GM21360 (cell line): ENCODE data around the gene INHBE.
"Not testable (repeated sequence)": the region's sequence is repeated elsewhere in the genome, so short reads cannot be mapped to it uniquely, and the experiment has no call there.

Experiments used
- ATAC-seq: cut with Tn5 transposase; IDR thresholded peaks from one replicate; pipeline ENCODE4 v1.9.1; 2021; ENCODE audit warnings: mild to moderate bottlenecking, moderate library complexity; ENCODE audit not compliant: unreplicated experiment

Gene INHBE

DNA sequence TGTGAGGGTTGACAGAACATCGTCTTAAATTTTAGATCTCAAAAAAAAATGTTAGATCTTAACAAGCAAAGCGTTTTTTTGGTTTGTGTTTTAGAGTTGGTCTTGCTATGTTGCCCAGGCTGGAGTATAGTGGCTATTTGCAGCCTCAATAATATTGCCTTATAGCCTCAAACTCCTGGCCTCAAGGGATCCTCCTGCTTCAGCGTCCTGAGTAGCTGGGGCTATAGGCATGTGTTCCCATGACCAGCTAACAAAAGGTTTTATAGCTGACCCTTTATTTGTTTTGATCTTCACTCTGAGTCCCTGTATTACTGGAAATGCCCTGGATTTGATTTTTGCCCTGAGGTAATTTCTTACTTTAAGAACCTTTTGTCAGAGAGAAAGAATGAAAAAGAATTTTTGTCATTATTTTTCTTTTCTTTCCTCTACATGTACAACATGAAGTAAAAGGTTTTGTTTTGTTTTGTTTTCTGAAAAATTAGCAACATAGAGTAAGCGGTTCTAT, 15.3 kb upstream of the INHBE start:
- ATAC-seq, result no peak

DNA sequence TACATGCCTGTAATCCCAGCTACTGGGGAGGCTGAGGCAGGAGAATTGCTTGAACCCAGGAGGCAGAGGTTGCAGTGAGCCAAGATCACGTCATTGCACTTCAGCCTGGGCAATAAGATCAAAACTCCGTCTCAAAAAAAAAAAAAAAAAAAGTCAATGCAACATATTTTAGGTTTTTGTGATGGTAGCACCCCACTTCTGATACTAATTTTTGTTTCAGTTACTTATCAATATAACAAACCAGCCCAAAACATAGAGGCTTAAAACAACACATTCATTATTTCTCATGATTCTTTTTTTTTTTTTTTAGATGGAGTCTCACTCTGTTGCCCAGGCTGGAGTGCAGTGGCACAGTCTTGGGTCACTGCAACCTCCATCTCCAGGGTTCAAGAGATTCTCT, 13.7 kb upstream of the INHBE start:
- ATAC-seq, result not testable (repeated sequence)

DNA sequence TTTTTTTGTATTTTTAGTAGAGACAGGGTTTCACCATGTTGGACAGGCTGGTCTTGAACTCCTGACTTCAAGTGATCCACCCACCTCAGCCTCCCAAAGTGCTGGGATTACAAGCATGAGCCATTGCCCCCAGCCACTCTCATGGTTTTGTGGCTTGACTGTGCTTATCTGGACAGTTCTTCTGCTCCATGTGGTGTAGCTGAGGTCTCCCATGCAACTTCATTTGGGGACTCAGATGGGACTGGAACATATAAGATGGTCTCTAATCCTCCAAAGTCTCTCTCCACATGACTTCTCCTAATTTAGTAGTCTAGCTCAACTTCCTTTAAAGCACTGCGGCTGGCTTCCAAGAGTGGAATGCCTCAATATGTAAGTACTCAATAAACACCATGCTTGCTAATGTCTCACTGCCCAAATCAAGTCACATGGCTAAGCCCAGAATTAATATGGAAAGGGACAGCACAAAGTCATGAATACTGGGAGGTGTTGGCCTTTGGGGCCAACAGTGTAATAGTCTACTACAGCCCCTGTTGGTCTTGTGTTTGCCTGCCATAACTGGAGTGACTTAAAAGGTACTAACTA, 13.2 kb upstream of the INHBE start:
- no peak for ATAC-seq

DNA sequence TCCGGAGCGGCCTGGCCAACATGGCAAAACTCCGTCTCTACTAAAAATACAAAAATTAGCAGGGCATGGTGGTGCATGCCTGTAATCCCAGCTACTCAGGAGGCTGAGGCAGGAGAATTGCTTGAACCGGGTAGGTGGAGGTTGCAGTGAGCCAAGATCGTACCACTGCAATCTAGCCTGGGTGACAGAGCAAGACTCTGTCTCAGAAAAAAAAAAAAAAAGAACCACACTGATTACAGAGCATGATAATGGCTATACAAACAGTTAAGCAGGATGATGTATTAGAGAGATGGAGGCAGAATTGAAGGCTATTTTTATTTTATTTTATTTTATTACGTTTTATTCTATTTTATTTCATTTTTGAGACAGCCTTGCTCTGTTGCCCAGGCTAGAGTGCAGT, 10.8 kb upstream of the INHBE start:
- ATAC-seq, result not testable (repeated sequence)

DNA sequence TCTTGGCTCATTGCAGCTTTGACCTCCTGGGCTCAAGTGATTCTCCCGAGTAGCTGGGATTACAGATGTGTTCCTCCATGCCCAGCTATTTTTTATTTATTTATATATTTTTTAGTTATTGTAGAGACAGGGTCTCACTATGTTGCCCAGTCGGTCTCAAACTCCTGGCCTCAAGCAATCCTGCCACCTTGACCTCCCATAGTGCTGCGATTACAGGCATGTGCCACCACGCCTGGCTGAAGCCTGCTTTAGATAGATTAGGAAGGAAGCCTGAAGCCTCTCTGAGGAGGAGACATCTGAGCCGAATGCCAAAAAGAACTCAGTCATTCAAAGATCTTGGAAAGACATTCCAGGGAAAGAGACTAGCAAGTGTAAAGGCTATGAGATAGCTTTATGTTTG, 10.4 kb upstream of the INHBE start:
- ATAC-seq, result no peak

DNA sequence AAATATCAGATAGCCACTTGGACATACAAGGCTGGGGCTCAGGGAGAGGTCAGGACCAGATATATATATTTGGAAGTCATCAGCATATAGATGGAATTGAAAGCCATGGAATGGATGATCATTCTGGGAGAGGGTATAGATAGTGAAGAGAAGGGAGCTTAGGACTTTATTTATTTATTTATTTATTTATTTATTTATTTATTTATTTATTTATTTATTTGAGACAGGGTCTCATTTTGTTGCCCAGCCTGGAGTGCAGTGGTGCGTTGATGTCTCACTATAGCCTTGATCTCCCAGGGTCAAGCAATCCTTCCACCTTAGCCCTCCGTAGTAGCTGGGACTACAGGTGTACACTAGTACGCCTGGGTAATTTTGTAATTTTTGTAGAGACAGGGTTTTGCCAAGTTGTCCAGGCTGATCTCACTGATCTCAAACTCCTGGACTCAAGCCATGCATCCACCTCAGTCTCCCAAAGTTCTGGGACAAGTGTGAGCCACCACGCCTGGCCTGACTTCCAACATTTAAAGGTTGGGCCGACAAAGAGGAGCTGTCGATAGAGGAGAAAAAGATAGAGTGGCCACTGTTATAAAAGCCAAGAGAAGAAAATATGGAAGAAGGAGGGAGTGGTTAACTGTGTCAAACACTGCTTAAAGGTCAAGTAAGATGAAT, 8.7 kb upstream of the INHBE start:
- ATAC-seq, result no peak

DNA sequence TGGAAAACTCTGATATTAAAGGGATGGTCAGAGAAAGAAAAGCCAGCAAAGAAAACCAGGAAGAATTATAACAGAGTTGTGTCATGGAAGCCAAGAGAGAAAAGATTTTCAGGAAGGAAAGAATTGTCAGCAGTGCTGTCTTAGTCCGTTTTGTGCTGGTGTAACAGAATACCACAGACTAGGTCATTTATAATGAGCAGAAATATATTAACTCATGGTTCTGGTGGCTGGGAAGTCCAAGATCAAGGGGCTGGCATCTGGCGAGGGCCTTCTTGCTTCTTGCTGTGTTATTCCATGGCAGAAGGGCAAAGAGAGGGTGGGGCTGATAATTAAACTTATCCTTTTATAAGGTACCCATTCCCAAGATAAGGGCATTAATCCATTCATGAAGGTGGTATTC, 6.4 kb upstream of the INHBE start:
- ATAC-seq, result no peak

DNA sequence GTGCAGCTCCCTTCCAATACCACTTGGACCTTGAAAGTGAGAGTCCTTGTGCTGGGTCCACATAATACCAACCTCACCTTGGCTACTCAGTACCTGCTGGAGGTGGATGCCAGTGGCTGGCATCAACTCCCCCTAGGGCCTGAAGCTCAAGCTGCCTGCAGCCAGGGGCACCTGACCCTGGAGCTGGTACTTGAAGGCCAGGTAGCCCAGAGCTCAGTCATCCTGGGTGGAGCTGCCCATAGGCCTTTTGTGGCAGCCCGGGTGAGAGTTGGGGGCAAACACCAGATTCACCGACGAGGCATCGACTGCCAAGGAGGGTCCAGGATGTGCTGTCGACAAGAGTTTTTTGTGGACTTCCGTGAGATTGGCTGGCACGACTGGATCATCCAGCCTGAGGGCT, 5.7 kb upstream of the INHBE start:
- no peak for ATAC-seq

DNA sequence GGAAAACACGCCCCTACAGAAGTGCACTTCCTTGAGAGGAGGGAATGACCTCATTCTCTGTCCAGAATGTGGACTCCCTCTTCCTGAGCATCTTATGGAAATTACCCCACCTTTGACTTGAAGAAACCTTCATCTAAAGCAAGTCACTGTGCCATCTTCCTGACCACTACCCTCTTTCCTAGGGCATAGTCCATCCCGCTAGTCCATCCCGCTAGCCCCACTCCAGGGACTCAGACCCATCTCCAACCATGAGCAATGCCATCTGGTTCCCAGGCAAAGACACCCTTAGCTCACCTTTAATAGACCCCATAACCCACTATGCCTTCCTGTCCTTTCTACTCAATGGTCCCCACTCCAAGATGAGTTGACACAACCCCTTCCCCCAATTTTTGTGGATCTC, 5.0 kb upstream of the INHBE start:
- no peak for ATAC-seq

DNA sequence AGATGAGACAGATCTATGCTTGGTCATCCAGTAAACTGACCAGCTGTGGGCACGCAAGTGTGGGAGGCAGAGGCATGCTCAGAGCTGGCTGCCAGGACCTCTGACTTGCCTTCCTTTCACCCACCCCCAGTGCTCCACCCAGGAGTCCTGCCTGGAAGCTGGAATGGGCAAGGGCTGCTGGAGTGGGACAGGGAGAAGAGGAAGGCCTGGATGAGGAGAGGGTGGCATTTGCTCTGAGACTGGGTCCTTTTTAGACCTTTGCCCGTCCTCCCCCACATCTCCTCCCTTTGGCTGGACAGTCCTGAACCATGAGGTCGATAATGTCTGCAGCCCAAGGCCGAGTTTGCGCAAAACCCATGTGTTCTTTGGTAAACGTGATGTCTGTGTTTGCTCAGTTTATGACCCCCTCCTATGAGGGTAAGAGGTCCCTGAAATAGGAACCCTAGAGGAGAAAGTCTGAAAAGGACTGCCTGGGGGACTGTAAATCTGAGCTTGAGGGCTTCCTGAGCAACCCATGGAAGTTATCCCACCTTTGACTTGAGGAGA, 3.8 kb upstream of the INHBE start:
- ATAC-seq, result no peak

DNA sequence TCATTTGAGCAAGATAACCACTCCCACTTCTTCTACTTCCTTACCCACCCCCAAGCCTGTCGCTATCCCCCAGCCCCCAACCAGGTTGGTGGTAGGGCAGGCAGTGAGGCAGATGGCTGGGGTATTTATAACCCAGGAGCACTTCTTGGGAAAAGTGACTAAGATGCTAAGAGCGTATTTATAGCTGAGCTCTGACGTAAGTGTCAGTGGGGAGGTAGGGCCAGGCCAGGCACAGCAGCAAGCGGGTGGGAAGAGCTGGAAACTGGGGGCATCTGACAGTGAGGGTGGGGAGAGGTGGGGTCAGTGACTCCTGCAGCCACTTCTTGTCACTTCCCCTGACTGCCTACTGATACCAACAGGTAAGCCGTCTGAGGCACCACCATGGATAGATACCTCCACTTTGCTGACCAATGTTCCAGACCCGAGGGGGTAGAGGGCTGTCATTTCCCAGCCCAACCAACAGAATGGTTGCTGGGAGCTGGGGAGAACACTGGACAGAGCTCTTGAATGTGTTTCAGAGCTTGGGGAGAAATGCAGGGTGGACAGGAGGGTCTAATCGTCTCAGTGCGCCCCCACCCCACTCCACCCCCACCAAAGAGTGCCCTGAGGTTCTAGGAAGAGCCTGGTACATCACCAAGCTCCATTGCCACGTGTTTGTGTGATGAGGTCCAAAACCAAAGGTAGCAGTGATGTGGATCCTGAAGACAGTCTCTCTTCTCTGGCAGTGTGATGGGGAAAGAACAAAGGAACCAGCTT, 2.7 kb upstream of the INHBE start:
- ATAC-seq, result no peak

DNA sequence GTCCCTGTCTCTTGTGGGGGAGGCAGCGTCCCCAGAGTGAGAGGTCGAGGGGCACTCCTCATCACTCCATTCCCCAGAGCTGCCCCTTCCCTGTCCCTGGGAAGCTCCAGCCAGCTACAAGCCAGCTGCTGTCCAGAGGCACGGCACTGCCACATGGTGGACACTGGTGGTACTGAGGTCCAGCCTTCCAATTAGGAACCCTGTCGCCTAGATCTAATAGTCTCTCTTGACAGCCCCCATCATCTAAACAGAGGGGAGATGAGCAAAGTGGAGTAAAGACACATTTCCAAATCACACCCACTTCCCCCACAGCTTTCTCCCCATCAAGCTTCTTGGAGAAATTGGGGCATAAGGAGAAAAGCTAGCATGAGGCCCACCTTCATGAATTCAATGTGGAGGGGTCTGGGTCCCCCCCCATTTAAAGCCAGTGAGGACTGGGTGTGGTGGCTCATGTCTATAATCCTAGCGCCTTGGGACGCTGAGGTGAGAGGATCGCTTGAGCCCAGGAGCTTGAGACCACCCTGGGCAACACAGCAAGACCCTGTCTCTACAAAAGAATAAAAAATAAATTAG, 2.1 kb upstream of the INHBE start:
- ATAC-seq, result no peak

DNA sequence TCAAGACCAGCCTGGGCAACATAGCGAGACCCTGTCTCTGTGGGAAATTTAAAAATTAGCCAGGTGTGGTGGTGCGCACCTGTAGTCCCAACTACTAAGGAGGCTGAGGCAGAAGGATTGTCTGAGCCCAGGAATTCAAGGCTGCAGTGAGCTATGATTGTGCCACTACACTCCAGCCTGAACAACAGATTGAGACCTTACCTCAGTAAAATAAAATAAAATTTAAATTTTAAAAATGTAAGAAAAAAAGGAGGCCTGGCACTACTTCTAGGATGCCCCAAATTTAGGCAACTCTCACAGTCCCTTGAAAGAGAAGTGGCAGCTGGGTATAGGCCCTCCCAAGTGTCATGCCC, 918 bp upstream of the INHBE start:
- ATAC-seq, result no peak

DNA sequence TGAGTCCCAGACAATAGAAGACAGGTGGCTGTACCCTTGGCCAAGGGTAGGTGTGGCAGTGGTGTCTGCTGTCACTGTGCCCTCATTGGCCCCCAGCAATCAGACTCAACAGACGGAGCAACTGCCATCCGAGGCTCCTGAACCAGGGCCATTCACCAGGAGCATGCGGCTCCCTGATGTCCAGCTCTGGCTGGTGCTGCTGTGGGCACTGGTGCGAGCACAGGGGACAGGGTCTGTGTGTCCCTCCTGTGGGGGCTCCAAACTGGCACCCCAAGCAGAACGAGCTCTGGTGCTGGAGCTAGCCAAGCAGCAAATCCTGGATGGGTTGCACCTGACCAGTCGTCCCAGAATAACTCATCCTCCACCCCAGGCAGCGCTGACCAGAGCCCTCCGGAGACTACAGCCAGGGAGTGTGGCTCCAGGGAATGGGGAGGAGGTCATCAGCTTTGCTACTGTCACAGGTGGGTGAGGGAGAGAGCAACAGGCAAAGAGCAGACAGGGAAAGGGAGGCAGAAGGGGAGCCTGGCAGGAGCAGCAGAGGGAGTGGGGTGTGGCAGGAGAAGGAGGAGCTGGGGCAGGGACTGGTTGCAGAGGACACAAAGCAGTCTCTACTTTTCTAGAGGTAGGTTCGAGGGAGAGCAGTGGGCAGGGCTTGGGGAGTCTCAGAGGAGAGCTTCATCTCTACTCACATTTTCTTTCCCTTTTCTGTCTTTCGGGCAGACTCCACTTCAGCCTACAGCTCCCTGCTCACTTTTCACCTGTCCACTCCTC, 452 bp downstream of the INHBE start:
- no peak for ATAC-seq

DNA sequence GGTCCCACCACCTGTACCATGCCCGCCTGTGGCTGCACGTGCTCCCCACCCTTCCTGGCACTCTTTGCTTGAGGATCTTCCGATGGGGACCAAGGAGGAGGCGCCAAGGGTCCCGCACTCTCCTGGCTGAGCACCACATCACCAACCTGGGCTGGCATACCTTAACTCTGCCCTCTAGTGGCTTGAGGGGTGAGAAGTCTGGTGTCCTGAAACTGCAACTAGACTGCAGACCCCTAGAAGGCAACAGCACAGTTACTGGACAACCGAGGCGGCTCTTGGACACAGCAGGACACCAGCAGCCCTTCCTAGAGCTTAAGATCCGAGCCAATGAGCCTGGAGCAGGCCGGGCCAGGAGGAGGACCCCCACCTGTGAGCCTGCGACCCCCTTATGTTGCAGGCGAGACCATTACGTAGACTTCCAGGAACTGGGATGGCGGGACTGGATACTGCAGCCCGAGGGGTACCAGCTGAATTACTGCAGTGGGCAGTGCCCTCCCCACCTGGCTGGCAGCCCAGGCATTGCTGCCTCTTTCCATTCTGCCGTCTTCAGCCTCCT, 1.1 kb downstream of the INHBE start:
- ATAC-seq, result no peak

DNA sequence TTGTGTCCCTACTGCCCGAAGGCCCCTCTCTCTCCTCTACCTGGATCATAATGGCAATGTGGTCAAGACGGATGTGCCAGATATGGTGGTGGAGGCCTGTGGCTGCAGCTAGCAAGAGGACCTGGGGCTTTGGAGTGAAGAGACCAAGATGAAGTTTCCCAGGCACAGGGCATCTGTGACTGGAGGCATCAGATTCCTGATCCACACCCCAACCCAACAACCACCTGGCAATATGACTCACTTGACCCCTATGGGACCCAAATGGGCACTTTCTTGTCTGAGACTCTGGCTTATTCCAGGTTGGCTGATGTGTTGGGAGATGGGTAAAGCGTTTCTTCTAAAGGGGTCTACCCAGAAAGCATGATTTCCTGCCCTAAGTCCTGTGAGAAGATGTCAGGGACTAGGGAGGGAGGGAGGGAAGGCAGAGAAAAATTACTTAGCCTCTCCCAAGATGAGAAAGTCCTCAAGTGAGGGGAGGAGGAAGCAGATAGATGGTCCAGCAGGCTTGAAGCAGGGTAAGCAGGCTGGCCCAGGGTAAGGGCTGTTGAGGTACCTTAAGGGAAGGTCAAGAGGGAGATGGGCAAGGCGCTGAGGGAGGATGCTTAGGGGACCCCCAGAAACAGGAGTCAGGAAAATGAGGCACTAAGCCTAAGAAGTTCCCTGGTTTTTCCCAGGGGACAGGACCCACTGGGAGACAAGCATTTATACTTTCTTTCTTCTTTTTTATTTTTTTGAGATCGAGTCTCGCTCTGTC, 1.8 kb downstream of the INHBE start:
- ATAC-seq, result no peak

DNA sequence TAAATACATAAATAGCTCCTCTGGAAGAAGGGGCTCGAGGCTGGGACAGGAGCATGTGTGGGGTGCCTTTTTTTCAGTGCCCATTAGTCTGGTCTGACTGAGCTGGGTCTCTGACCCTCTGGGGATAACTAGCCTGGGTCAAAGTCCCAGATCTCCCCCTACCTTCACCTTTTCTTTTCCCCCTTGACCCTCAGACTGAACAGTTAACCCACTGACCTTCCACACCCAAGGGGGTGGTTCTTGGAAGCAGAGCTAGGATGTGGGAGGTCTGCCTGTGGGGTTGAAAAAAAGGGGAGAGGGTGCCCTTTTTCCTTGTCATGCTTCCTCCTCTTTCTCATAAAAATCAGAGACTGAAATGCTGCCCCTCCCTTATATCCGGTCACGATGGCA, 3.6 kb downstream of the INHBE start:
- ATAC-seq, result no peak

DNA sequence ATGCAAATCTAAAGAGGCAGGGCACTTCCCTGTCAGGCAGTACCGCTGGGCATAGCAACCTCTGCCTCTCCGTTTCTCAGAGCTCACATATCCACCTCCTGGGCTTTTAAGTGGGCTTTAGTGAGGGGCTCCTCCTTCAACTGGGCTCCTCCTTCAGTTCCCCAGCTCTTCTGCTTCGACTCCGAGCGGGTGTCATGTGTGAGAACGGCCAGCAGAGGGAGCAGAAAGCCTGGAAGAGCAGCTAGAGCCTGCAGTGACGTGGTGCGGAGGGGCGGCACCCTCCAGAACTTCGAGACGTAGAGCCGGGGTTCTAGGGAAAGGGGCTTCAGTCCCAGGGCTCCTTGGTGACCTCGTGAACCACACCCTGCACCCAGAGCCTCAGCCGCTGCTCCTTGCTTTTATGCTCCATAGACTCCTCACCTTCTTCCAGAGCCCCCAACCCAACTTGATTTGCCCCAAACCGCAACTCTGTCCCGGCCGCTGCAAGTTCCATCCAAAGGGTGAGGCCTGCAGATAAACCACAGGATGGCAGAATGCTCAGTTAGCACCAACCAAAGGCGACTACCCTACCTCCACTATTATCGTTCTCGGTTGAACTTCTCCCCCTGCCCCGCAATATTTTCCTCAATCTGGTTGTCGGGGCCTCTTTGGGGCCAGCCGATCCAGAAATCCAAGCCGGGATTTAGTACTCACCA, 4.1 kb downstream of the INHBE start:
- peak; percentile 44 for ATAC-seq

DNA sequence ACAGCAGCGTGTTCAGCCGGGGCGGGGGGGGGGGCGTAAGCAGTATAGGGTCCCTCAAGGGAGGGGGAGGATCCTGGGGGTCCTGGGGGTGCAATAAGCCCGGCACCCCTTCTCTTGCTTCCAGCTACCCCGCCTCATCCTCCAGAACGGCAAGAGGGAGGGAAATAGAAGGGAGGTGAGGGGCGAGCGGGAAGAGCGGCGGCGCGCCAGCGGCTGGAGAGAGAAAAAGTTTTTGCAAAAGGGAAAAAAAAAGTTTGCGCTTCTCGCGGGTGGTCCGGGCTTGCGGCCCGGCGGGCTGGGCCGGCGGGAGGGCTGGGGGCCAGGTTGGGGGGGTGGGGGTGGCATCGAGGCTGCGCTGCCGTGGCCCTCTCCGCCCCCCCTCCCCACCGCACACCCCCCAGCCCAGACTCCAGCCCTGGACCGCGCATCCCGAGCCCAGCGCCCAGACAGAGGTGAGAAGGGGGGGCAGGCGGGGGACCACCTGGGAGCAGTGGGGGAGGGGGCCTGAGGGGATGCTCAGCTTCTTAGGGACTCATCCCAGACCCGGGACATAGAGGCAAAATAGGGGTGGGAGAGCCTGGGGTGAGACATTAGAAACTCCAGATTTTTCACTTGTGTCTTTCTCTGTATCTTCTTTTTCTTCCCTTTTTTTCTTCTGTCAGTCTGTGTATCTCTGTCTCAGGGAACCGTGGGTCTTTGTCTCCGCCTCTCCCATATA, 4.8 kb downstream of the INHBE start, which contains the start of gene GLI1:
Gene GLI1, plus strand, starts transcription at position 36 of the 718 bp plus-strand sequence. CDS start 3,907 bp downstream, outside the sequence.
- no peak for ATAC-seq
